Left colon (tissue), 2 donors: ENCODE data around the gene FAM13A. TPM values are rescaled to one million over a fixed set of nuclear protein-coding genes. Genes with fewer than 3 reads are reported as not detected.
A peak's percentile ranks its signal among the peaks of the same experiment; 100 is the strongest.

ENCODE experiments used
- ATAC-seq: fragments of 200-7000 bp; cut with Tn5 transposase; one replicate; pipeline ENCODE4 v1.9.1; 2020; ENCODE audit warnings: mild to moderate bottlenecking, moderate library complexity
- DNase-seq, 2 donors: peaks; one replicate each; pipeline ENCODE4 v3.0.0-alpha.2; 2020
- intact Hi-C, 2 donors: fragments of 100-400 bp; cut with DNase I in 1 of 2; cut with micrococcal nuclease in 1 of 2; formaldehyde crosslinking; loops; one replicate each; pipeline versions ENCODE4 v1.11.2 to v1.14.0; 2022; cut with DNase I, micrococcal nuclease
- total RNA-seq, 2 donors: library from RNA; stranded (reverse); fragmentation: NEBNext Ultra II Directional; extraction: Animal tissue kit (Norgen Biotek cat#: 25700); gene quantifications; one replicate each; pipeline ENCODE4 v1.2.1, GENCODE V29; 2021
- donor health status: DM: no; HTN: no; CAD: no.
- donor health status: DM: yes; HTN: yes; CAD: no.

The FAM13A gene
- total RNA-seq, 2 donors from 2014 or later = 34.3 to 80.3 TPM

- DNase-seq = no peak
- ATAC-seq = peak; percentile 5
- intact Hi-C loops = no loop called here
These were observed 80.8 kb downstream of the FAM13A start for GRCh38 chr4:88975958-88976774.

DNA sequence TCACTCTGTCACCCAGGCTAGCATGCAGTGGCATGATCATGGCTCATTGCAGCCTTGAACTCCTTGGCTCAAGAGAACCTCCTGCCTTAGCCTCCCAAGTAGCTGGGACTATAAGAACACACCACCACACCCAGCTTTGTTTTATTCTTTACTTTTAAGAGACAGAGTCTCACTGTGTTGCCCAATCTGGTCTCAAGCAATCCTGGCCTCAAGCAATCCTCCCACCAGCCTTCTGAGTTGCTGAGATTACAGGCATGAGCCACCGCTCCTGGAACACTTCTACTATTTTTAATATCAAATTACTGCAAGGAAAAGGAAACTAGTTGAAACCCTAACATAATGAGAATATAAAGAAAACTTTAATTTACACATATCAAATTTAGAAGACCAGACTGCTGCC is 85.4 kb downstream of the FAM13A start:
- no peak for DNase-seq
- intact Hi-C loops = no loop called here

DNA sequence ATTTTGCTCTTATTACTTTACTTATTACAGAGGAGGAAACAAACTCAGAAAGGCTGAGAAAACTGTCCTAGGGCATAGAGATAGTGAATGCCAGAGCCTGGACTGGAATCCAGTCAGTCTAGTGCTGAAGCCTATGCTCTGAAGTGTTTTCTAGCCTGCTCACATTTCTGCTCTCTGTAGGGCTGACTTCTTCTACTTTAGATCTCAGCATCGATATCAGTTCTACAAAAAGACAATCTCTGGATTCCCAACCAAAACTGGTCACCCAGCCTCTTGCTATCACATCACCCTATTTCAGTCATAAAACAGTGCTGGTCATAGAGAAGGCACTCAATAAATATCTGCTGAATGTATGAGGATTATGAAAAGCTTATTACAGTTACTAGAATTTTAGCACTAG is 87.2 kb downstream of the FAM13A start:
- DNase-seq = no peak
- intact Hi-C loops = no loop called here
- ATAC-seq = no peak

More for the DNA sequence above, 85.4 kb downstream of the FAM13A start:
- no peak for ATAC-seq

DNA sequence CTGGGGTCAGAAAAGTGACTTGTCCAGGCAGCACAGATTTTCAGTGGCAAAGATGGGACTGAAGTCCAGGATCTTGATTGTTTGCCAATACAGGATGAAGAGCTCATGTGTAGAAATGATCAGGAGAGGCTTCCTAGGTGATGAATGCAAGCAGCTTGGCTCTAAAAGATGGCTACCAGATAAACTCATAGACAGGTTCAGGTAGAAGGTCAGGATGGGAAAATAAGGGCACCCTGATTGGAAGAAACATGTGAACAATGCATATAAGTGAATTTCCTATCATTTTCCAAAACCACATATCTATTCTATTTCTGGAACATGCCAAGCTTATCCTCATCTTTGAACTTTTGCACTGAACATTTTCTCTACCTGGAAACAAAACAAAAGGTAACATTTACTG is 87.7 kb downstream of the FAM13A start:
- no peak for DNase-seq
- no peak for ATAC-seq
- intact Hi-C loops = no loop called here

- intact Hi-C loops = no loop called here
- DNase-seq = no peak
- peak; percentile 89 for ATAC-seq
These were observed 89.1 kb downstream of the FAM13A start for GRCh38 chr4:88967883-88968331.

GRCh38 chr4:88965053-88965452 is 91.9 kb downstream of the FAM13A start:
- intact Hi-C loops = no loop called here
- ATAC-seq (no peak), DNase-seq (no peak)

DNA sequence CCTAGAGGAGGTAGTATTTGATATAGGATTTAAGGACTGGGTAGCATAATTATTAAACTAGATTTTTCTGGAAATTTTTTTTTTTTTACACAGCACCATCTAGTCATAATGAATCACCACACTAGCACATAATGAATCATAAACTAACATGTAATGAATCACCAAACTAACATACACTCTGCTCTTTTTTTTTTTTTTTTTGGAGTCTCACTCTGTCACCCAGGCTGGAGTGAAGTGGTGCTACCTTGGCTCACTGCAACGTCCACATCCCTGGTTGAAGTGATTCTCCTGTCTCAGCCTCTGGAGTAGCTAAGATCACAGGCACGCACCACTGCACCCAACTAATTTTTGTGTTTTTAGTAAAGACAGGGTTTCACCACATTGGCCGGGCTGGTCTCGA is 92.5 kb downstream of the FAM13A start:
- DNase-seq (no peak), ATAC-seq (peak; percentile 44)
- intact Hi-C loops = no loop called here

GRCh38 chr4:88963817-88964216 is 93.2 kb downstream of the FAM13A start:
- no peak for ATAC-seq
- no peak for DNase-seq
- intact Hi-C loops = no loop called here

DNA sequence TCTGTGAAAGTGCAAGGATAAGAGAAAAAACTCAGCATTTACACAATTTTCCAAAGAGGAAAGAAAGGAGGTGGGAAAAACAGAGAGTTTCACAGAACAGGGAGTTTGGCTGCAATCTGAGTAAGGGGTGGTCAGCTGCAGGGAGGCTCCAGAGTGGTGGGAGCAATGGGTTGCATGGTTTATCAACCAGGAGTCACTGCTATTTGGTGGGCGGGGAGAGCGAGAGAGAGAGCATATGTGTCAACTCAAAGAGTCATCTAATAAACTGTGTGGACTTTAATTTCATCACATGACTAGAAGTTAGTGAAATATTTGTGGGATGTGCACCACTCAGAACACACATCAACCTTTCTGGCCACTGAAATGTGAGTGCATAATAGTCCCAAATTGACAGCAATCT is 94.6 kb downstream of the FAM13A start:
- intact Hi-C loops = no loop called here
- ATAC-seq (peak; percentile 68), DNase-seq (peak in 1 of 2 donors; percentile 28)

- no peak for DNase-seq
- no peak for ATAC-seq
- intact Hi-C loops = no loop called here
These were observed 96.4 kb downstream of the FAM13A start for GRCh38 chr4:88960576-88960975.

DNA sequence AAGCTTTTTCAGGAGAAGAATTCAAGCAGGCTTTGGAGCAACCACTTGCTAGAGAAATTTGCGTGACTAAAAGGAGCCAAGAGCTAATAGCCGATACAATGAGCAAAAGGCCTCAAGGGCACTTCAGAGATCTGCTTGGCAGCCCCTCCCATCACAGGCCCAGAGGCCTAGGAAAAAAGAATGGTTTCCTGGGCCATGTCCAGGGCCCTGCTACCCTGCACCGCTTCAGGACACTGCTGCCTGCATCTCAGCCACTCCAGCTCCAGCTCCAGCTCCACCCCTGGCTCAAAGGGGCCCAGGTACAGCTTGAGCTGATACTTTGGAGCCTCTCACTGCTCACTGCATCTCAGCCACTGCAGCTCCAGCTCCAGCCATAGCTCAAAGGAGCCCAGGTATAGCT is 98.9 kb downstream of the FAM13A start:
- intact Hi-C loops = no loop called here
- ATAC-seq (peak; percentile 27), DNase-seq (no peak)

DNA sequence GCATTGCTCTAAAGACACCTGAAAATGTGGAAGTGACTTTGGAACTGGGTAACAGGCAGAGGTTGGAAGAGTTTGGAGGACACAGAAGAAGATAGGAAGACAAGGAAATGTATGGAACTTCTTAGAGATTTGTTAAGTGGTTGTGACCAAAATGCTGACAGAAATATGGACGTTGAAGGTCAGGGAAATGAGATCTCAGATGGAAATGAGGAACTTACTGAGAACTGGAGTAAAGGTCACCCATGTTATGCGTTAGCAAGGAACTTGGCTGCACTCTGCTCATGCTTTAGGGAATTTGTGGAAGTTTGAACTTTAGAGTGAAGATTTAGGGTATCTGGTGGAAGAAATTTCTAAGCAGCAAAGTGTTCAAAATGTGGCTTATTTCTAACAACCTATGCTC is 99.4 kb downstream of the FAM13A start:
- intact Hi-C loops = no loop called here
- ATAC-seq (peak; percentile 76), DNase-seq (no peak)

DNA sequence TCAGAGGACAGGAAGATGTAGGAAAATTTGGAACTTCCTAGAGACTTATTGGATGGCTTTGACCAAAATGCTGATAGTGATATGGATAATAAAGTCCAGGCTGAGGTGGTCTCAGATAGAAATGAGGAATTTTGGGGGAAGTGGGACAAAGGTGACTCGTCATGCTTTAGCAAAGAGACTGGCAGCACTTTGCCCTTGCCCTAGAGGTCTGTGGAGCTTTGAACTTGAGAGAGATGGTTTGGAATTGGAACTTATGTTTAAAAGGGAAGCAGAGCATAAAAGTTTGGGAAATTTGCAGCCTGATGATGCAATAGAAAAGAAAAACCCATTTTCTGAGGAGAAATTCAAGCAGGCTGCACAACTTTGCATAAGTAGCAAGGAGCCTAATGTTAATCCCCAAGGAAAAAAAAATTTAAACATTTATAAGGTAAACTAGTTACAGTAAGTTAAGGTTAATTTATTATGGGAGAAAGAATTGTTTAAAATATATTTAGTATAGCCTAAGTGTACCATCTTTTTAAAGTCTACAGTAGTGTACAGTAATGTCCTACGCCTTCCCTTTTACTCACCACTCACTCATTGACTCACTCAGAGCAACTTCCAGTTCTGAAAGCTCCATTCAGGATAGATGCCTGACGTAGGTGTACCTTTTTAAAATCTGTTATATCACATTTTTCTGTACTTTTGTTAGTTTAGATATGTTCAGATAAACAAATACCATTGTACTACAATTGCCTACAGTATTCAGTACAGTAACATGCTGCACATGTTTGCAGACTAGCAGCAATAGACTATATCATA is 101.2 kb downstream of the FAM13A start:
- no peak for DNase-seq
- no peak for ATAC-seq
- intact Hi-C loops = no loop called here

DNA sequence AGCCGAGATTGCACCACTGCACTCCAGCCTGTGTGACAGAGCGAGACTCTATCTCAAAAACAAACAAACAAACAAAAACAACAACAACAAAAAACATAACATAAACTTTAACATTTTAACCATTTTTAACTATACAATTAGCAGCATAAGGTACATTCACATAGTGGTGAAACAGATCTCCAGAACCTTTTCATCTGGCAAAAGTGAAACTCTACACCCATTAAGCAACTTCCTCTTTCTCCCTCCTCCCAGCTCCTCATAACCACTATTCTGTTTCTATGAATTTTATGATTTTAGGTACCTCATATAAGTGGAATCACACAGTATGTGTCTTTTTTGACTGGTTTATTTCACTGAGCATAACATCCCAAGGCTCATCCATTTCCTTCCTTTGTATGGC is 103.6 kb downstream of the FAM13A start:
- no peak for DNase-seq
- no peak for ATAC-seq
- intact Hi-C loops = no loop called here

GRCh38 chr4:88952081-88952480 is 104.9 kb downstream of the FAM13A start:
- DNase-seq = no peak
- intact Hi-C loops = no loop called here

GRCh38 chr4:88949605-88950004 is 107.4 kb downstream of the FAM13A start:
- intact Hi-C loops = no loop called here
- DNase-seq = no peak
- peak; percentile 93 for ATAC-seq

More at GRCh38 chr4:88952081-88952480, 104.9 kb downstream of the FAM13A start:
- ATAC-seq = no peak

DNA sequence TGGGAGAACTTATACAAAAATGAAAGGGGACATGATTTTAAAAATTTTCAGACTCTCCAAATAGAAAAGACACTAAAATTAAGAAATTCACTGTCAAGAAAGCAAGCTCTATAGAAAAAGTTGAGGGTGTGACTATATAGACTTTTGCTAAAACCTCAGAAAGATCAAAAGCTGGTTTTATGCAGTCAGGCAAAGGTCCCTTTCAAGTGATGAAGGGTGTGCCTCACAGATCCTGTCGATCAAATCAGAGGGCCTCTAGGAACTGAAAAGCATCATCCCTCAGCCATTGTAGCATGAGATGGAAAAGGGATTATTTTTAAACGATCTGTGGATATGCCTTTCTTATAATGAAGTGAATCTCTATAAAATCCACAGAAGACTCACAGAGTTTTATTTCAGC is 116.5 kb downstream of the FAM13A start:
- no peak for DNase-seq
- intact Hi-C loops = no loop called here
- ATAC-seq = no peak

- no peak for ATAC-seq
- intact Hi-C loops = no loop called here
- DNase-seq = no peak
These were observed 117.3 kb downstream of the FAM13A start for GRCh38 chr4:88939697-88940096.

GRCh38 chr4:88938138-88938537 is 118.8 kb downstream of the FAM13A start:
- DNase-seq (no peak), ATAC-seq (no peak)
- intact Hi-C loops = no loop called here

GRCh38 chr4:88937081-88937480 is 119.9 kb downstream of the FAM13A start:
- intact Hi-C loops = no loop called here
- ATAC-seq (no peak), DNase-seq (no peak)
